GM12872 (cell line): ENCODE measurements around the gene CHST11.

Experiments used
- CTCF ChIP-seq: IDR thresholded peaks from 3 replicates; pipeline ENCODE4 v1.5.1; 2011; ENCODE audit warnings: low read depth, mild to moderate bottlenecking, low read length, moderate library complexity; ENCODE audit not compliant: insufficient read depth

CHST11 gene

DNA sequence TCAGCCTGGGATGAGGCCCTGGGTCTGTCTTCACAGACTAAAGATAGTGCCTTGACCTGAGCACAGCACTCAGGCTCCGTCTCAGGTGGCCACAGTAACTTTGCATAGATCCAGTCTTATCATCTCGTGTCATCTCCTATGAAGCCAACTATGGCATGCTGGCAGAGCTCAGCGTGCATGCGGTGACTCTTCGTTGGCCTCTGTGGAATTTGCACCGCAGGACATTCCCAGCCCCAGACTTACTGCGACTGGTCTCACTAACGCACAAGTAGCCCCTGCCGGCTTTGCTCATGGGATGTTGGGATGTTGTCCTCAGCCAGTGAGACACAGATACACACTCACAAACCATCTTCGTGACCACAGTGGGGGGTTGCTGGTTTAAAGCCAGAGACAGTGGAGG is 199.6 kb downstream of the CHST11 start:
- TF ChIP-seq CTCF: no peak

- no peak for TF ChIP-seq CTCF
These were observed 200.2 kb downstream of the CHST11 start for GRCh38 chr12:104656921-104657320.

GRCh38 chr12:104657726-104658484 is 201.2 kb downstream of the CHST11 start:
- TF ChIP-seq CTCF: no peak

DNA sequence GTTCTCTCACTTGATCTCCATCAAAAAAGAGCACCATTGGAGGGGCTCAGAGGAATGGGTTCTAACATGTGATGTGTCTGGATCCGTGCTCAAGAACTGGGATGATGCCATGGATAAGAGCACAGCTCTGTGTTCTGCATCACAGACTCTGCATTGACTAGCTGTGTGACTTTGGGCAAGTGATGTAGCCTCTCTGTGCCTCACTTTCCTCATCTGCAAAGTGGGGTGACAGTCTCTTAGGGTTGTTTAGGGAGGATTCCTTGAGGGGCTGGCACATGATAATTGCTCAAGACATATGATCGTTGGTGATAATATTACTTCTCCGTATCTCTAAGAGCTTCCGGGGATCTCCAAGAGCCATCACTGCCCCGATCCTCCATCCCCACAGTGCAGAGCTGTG is 202.3 kb downstream of the CHST11 start:
- TF ChIP-seq CTCF: no peak

DNA sequence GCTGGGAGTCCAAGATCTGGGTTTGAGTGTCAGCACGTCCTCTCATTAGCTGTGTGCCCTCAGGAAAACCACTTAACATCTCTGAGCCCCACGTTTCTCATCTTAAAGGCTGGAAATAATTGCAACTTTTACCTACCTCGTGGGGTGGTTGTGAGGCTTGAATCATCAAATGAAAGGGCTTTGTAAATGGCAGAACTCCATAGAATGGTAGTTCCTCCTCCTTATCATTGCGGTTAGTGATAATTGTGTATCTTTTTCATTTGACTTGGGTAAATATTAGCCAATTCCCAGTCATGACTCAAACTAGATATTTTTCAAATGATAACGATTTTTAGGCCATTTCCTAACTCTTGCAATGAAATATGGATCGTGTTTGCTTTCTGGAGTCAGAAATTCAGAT is 205.5 kb downstream of the CHST11 start:
- no peak for TF ChIP-seq CTCF

- TF ChIP-seq CTCF: no peak
These were observed 206.2 kb downstream of the CHST11 start for GRCh38 chr12:104662908-104663307.

GRCh38 chr12:104664351-104664750 is 207.6 kb downstream of the CHST11 start:
- TF ChIP-seq CTCF: no peak
